Naive thymus-derived CD4-positive, alpha-beta T cell (primary cell): Measurements from ENCODE around the gene MORC3. TPM values are rescaled to one million over a fixed set of nuclear protein-coding genes. Genes with fewer than 3 reads are reported as not detected.
"Not testable (repeated sequence)": the region's sequence is repeated elsewhere in the genome, so short reads cannot be mapped to it uniquely, and the experiment has no call there.

Experiments
- ATAC-seq: fragments of 150-1000 bp; cut with Tn5 transposase; 2 replicates; pipeline ENCODE4 v1.10.0; 2021; ENCODE audit warnings: mild to moderate bottlenecking, moderate library complexity
- CTCF ChIA-PET: fragments of 350-600 bp; sonication (Branson Sonifier 250); formaldehyde crosslinking; loops from one replicate; lab custom pipeline; 2021; ENCODE audit warnings: antibody characterized with exemption; lab: Charles Lee
- POLR2A ChIA-PET: fragments of 350-600 bp; sonication (Branson Sonifier 250); formaldehyde crosslinking; loops from one replicate; lab custom pipeline; 2021; ENCODE audit warnings: antibody characterized with exemption, inconsistent platforms; lab: Charles Lee
- DNase-seq, 9 donors: peaks; one replicate each; pipeline versions ENCODE4 v3.0.0 to v3.0.0-alpha.2; 2020 to 2022; ENCODE audit warnings: mixed read lengths in 1 of 9
- H3K27ac ChIP-seq: one replicate; pipeline ENCODE4 v1.7.0; 2013; ENCODE audit warnings: mild to moderate bottlenecking, low read depth, low read length, moderate library complexity
- H3K27me3 ChIP-seq, 2 donors: one replicate each; pipeline ENCODE4 v1.7.0; 2013; ENCODE audit warnings: low read length in 2 of 2, mild to moderate bottlenecking in 2 of 2, moderate library complexity in 2 of 2; ENCODE audit not compliant: control insufficient read depth in 2 of 2, insufficient read depth in 2 of 2
- H3K36me3 ChIP-seq, 3 experiments: 1 replicate in 2 of 3; 2 replicates in 1 of 3; pipeline ENCODE4 v1.7.0; 2013; ENCODE audit warnings: low read length in 3 of 3, mild to moderate bottlenecking in 3 of 3, moderate library complexity in 1 of 3; ENCODE audit not compliant: insufficient read depth in 3 of 3, control insufficient read depth in 2 of 3
- H3K4me1 ChIP-seq, 2 donors: one replicate each; pipeline ENCODE4 v1.7.0; 2013; ENCODE audit warnings: low read length in 2 of 2, mild to moderate bottlenecking in 2 of 2, moderate library complexity in 1 of 2; ENCODE audit not compliant: control insufficient read depth in 2 of 2, insufficient read depth in 2 of 2
- H3K4me3 ChIP-seq: 2 replicates; pipeline ENCODE4 v1.7.0; 2013; ENCODE audit warnings: mild to moderate bottlenecking, low read length
- H3K9me3 ChIP-seq, 3 experiments: 1 replicate in 2 of 3; 2 replicates in 1 of 3; pipeline ENCODE4 v1.7.0; 2013; ENCODE audit warnings: low read length in 3 of 3; ENCODE audit not compliant: control insufficient read depth in 2 of 3
- H3K27ac Mint-ChIP-seq, 9 donors: one replicate each; pipeline ENCODE4 v1.8.0; 2020 to 2022; ENCODE audit warnings: mixed read lengths in 9 of 9, mild to moderate bottlenecking in 8 of 9, moderate library complexity in 5 of 9, inconsistent platforms in 2 of 9
- H3K27me3 Mint-ChIP-seq, 5 donors: one replicate each; pipeline ENCODE4 v1.8.0; 2021 to 2022; ENCODE audit warnings: mixed read lengths in 5 of 5, mild to moderate bottlenecking in 1 of 5
- H3K36me3 Mint-ChIP-seq, 5 donors: one replicate each; pipeline ENCODE4 v1.8.0; 2020 to 2022; ENCODE audit warnings: mixed read lengths in 5 of 5, mild to moderate bottlenecking in 3 of 5, inconsistent platforms in 1 of 5
- H3K4me1 Mint-ChIP-seq, 7 donors: one replicate each; pipeline ENCODE4 v1.8.0; 2020 to 2022; ENCODE audit warnings: mixed read lengths in 7 of 7, mild to moderate bottlenecking in 3 of 7, inconsistent platforms in 1 of 7
- H3K4me3 Mint-ChIP-seq, 10 donors: one replicate each; pipeline ENCODE4 v1.8.0; 2020 to 2022; ENCODE audit warnings: mild to moderate bottlenecking in 10 of 10, mixed read lengths in 10 of 10, moderate library complexity in 6 of 10, inconsistent platforms in 2 of 10
- H3K9me3 Mint-ChIP-seq, 11 donors: one replicate each; pipeline ENCODE4 v1.8.0; 2020 to 2022; ENCODE audit warnings: mixed read lengths in 11 of 11, mild to moderate bottlenecking in 4 of 11, inconsistent platforms in 1 of 11, moderate library complexity in 1 of 11
- intact Hi-C, 2 donors: fragments of 100-400 bp; cut with micrococcal nuclease; formaldehyde crosslinking; loops; one replicate each; pipeline ENCODE4 v1.15.1; 2023
- polyA plus RNA-seq, 2 donors: library from polyadenylated mRNA; unstranded; fragments of 300-500 nt; fragmentation: Illumina TruSeq; gene quantifications; one replicate each; pipeline ENCODE4 v1.2.3, GENCODE V29; 2021
- total RNA-seq, 6 experiments: library from RNA in 5 of 6; stranded (reverse) in 5 of 6; gene quantifications; 1 replicate in 5 of 6; 2 replicates in 1 of 6; pipeline ENCODE4 v1.2.3 and lab custom pipeline; 2021 to 2026

The MORC3 gene
- total and polyA plus RNA-seq, 7 experiments from 2014 or later, result 29.3 to 123 (median 54.9) TPM

DNA sequence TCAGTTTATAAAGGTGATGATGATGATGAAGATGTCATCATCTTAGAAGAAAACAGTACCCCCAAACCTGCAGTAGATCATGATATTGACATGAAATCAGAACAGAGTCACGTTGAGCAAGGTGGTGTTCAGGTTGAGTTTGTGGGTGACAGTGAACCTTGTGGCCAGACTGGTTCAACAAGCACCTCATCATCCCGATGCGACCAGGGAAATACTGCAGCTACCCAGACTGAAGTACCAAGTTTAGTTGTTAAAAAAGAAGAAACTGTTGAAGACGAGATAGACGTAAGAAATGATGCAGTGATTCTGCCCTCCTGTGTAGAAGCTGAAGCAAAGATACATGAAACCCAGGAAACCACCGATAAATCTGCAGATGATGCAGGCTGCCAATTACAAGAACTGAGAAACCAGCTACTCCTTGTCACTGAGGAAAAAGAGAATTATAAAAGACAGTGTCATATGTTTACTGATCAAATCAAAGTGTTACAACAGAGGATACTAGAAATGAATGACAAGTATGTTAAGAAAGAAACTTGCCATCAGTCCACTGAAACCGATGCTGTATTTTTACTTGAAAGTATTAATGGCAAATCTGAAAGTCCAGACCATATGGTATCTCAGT, 49.2 kb downstream of the MORC3 start:
- ATAC-seq (no peak), DNase-seq (no peak)
- Mint-ChIP-seq H3K4me1 (peaks cover 0 to 7% (median 3%) of the 10 kb centered on the region in 7 donors), H3K36me3 (peaks cover 18 to 52% (median 38%) of the 10 kb centered on the region in 5 donors), H3K4me3 (no peak overlapping the region), H3K27ac (peak overlapping the region in 6 of 9 donors; percentile 10 to 62 (median 30)), H3K27me3 (no peaks in the 10 kb centered on the region), H3K9me3 (no peaks in the 10 kb centered on the region)
- Histone ChIP-seq H3K27me3 (no peaks in the 10 kb centered on the region), H3K4me3 (no peak overlapping the region), H3K9me3 (no peaks in the 10 kb centered on the region), H3K4me1 (no peaks in the 10 kb centered on the region), H3K36me3 (peaks cover 15 to 93% (median 36%) of the 10 kb centered on the region in 3 experiments), H3K27ac (no peak overlapping the region)
- ChIA-PET CTCF (interaction anchor here (1.1 kb wide), 1 partner anchor 39 kb away, joined by 4 read pairs; no protein-coding TSS in a partner anchor), POLR2A (no interaction called here)
- intact Hi-C loops, result no loop called here

DNA sequence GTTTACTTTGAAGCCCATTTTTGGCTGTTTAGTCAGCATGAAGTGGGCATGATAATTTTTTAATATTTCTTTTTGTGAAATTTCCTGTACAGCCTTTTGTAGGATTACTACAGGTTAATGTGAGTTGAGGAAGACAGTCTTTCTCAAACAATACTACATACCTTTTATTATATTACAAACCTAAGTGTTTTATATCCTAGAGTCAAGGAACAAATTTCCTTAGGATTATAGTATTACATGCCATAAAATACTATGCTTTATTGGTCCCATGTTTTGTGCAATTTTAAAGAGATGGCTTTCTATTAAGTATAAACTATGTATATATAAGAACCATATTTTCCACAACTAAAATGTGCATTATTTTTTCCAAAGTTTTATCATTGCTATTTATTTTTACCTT, 56.0 kb downstream of the MORC3 start:
- H3K27ac Mint-ChIP-seq, result no peak overlapping the region
- Histone ChIP-seq H3K4me3 (no peak overlapping the region), H3K36me3 (peaks cover 4 to 62% (median 14%) of the 10 kb centered on the region in 3 experiments), H3K4me1 (no peaks in the 10 kb centered on the region), H3K9me3 (no peaks in the 10 kb centered on the region), H3K27ac (no peak overlapping the region), H3K27me3 (no peaks in the 10 kb centered on the region)
- CTCF ChIA-PET, result no interaction called here
- peaks cover 0 to 4% (median 0%) of the 10 kb centered on the region in 7 donors for H3K4me1 Mint-ChIP-seq
- intact Hi-C loops, result loop anchor here in 1 of 2 donors (5.0 kb wide), 1 partner anchor 34 kb away; no protein-coding TSS in a partner anchor
- POLR2A ChIA-PET, result interaction anchor here (0.5 to 0.6 kb wide), 2 partner anchors 10 to 585 kb away, joined by 4 to 7 read pairs; no protein-coding TSS in a partner anchor
- ATAC-seq, result no peak
- H3K27me3 Mint-ChIP-seq, result no peaks in the 10 kb centered on the region
- no peaks in the 10 kb centered on the region for H3K9me3 Mint-ChIP-seq
- peaks cover 18 to 34% (median 20%) of the 10 kb centered on the region in 5 donors for H3K36me3 Mint-ChIP-seq
- H3K4me3 Mint-ChIP-seq, result no peak overlapping the region
- DNase-seq, result no peak

DNA sequence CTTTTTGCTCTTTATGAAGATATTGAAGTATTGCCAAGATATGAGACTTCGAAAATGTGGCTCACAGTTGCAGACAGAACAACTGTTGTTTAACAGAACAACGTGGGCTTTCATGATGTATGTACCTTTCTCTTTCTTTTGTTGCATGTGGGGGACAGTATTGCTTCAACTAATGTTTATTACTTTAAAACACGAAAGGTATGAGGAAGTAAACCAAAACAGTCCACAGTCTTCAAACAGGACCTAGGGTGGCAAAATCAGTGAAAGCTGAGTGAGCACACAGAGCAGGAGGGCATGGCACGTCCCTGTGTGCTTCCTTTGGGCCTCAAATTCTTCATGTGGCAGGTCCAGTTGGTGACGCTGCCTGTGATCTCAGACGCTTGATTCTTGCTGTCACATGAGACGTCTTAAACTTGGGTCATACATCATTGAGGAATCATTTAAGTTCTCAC, 57.4 kb downstream of the MORC3 start:
- Mint-ChIP-seq H3K27ac (peak overlapping the region in 2 of 9 donors; percentile 19 to 52), H3K36me3 (peaks cover 9 to 25% (median 12%) of the 10 kb centered on the region in 5 donors), H3K27me3 (no peaks in the 10 kb centered on the region), H3K4me1 (peaks cover 0 to 8% (median 3%) of the 10 kb centered on the region in 7 donors), H3K4me3 (no peak overlapping the region), H3K9me3 (no peaks in the 10 kb centered on the region)
- intact Hi-C loops, result loop anchor here in 1 of 2 donors (5.0 kb wide), 1 partner anchor 35 kb away; no protein-coding TSS in a partner anchor
- CTCF ChIA-PET, result no interaction called here
- Histone ChIP-seq H3K27ac (no peak overlapping the region), H3K9me3 (no peaks in the 10 kb centered on the region), H3K4me1 (no peaks in the 10 kb centered on the region), H3K36me3 (peaks cover 0 to 47% (median 10%) of the 10 kb centered on the region in 3 experiments), H3K27me3 (no peaks in the 10 kb centered on the region), H3K4me3 (no peak overlapping the region)
- DNase-seq (no peak), ATAC-seq (no peak)
- POLR2A ChIA-PET, result interaction anchor here (1.1 kb wide), 1 partner anchor 8 kb away, joined by 4 read pairs; the partner anchor contains the start of gene CHAF1B

DNA sequence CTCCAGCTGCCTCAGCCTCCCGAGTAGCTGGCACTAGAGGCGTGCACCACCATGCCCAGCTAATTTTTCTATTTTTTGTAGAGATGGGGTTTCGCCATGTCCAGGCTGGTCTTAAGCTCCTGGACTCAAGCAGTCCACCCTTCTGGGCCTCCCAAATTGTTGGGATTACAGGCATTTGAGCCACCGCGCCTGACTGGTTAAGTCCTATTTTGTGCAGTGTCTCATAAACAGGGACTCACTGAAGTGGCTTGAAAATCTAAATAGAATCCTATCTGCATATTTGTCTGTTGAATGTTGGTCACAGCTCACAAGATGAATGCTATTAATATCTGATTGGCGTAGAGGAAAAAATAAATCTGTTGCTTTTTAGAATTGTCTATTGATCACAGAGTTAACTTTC, 59.3 kb downstream of the MORC3 start:
- Mint-ChIP-seq H3K27me3 (no peaks in the 10 kb centered on the region), H3K36me3 (peaks cover 5 to 20% (median 6%) of the 10 kb centered on the region in 5 donors), H3K9me3 (no peaks in the 10 kb centered on the region), H3K4me1 (peaks cover 0 to 8% (median 3%) of the 10 kb centered on the region in 7 donors), H3K4me3 (no peak overlapping the region), H3K27ac (peak overlapping the region in 4 of 9 donors; percentile 25 to 64 (median 41))
- intact Hi-C loops, result loop anchor here in 1 of 2 donors (5.0 kb wide), 1 partner anchor 37 kb away; no protein-coding TSS in a partner anchor
- Histone ChIP-seq H3K36me3 (peaks cover 0 to 31% (median 4%) of the 10 kb centered on the region in 3 experiments), H3K27ac (no peak overlapping the region), H3K27me3 (no peaks in the 10 kb centered on the region), H3K9me3 (no peaks in the 10 kb centered on the region), H3K4me1 (no peaks in the 10 kb centered on the region), H3K4me3 (no peak overlapping the region)
- ATAC-seq (no peak), DNase-seq (no peak)
- CTCF ChIA-PET, result no interaction called here
- POLR2A ChIA-PET, result no interaction called here

DNA sequence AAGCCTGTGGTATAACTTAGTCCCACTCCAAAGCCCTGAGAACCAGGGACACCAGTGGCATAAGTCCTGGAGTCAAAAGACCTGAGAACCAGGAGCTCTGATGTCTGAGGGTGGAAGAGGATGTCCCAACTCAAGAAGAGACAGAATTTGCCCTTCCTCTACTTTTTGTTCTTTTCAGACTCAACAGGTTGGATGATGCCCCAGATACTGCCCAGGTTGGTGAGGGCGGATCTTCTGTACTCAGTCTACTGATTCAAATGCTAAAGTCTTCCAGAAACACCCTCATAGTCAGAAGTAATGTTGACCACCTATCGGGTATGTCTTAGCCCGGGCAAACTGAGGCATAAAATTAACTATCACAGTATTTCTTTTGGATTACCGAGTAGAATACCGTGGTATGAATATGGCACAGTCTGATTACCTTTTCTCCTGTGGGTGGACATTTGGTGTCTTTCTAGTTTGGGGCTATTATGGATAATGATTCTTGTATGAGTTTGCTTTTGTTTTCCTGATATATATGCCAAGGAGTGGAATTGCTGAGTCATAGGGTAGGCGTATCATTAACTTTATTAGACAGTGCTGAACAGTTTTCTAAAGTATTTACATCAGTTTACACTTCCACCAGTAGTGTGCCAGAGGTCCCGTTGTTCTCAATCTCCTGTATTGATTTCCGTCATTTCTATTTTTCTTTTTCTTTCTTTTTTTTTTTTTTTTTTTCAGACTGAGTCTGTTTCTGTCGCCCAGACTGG, 62.0 kb downstream of the MORC3 start:
- Histone ChIP-seq H3K27ac (no peak overlapping the region), H3K4me1 (peaks cover 0 to 4% of the 10 kb centered on the region in 2 donors), H3K36me3 (peaks cover 0 to 10% (median 4%) of the 10 kb centered on the region in 3 experiments), H3K4me3 (no peak overlapping the region), H3K9me3 (no peaks in the 10 kb centered on the region), H3K27me3 (no peaks in the 10 kb centered on the region)
- H3K9me3 Mint-ChIP-seq, result no peaks in the 10 kb centered on the region
- ChIA-PET POLR2A (no interaction called here), CTCF (interaction anchor here (0.9 kb wide), 1 partner anchor 10 kb away, joined by 3 read pairs; no protein-coding TSS in a partner anchor)
- peaks cover 0 to 10% (median 3%) of the 10 kb centered on the region in 5 donors for H3K36me3 Mint-ChIP-seq
- DNase-seq (no peak), ATAC-seq (no peak)
- peaks cover 4 to 16% (median 6%) of the 10 kb centered on the region in 7 donors for H3K4me1 Mint-ChIP-seq
- no peaks in the 10 kb centered on the region for H3K27me3 Mint-ChIP-seq
- intact Hi-C loops, result no loop called here
- H3K27ac Mint-ChIP-seq, result peak overlapping the region in 4 of 9 donors; percentile 29 to 74 (median 56)
- peak overlapping the region in 2 of 10 donors; percentile 1 to 2 for H3K4me3 Mint-ChIP-seq

DNA sequence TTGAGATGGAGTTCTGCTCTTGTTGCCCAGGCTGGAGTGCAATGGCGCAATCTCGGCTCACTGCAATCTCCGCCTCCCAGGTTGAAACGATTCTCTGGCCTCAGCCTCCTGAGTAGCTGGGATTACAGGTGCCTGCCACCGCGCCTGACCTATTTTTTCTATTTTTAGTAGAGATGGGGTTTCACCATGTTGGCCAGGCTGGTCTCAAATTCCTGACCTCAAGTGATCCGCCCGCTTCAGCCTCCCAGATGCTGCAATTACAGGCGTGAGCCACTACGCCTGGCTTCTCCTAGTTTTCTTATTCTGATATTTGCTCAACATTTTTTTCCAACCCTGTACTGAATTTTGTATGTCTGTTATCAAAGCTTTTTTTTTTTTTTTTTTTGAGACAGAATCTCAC, 62.7 kb downstream of the MORC3 start:
- H3K4me1 ChIP-seq, intact Hi-C loops, H3K27ac Mint-ChIP-seq, H3K27me3 Mint-ChIP-seq, POLR2A ChIA-PET, H3K36me3 ChIP-seq, ATAC-seq, H3K9me3 Mint-ChIP-seq, DNase-seq, H3K9me3 ChIP-seq, H3K27me3 ChIP-seq, CTCF ChIA-PET, H3K4me3 ChIP-seq, H3K27ac ChIP-seq, H3K36me3 Mint-ChIP-seq, H3K4me3 Mint-ChIP-seq: not testable (repeated sequence)
- H3K4me1 Mint-ChIP-seq, result peaks cover 4 to 21% (median 6%) of the 10 kb centered on the region in 7 donors
